SHP77 (cell line): ENCODE data around the gene S100A10.

Experiments
- DNase-seq, 2 experiments: peaks; one replicate each; lab custom pipeline; 2025; lab: John Stamatoyannopoulos, UW

The S100A10 gene

GRCh38 chr1:151961833-151962232, 31.8 kb downstream of the S100A10 start:
- DNase-seq: no peak

GRCh38 chr1:151960780-151961513, 32.7 kb downstream of the S100A10 start:
- DNase-seq: no peak

DNA sequence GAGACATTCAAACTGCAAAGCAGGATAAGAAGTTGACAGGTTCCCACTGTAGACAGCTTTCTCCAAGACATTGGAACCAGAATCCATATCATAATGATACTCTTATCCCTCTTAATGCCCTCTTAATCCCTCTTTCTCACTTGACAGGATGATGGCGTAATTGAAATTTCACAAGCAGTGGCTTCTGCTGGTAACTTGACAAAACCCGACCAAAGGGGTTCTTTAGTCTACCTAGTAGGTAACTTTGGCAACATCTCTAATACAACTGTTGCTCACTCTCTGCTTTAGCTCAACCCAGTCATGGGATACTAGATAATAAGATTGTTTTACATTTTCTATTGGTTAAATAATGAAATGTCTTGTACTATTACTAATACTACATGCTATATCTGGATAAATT, 34.7 kb downstream of the S100A10 start:
- DNase-seq: no peak

- no peak for DNase-seq
Measured at GRCh38 chr1:151956957-151957497, 36.6 kb downstream of the S100A10 start.

DNA sequence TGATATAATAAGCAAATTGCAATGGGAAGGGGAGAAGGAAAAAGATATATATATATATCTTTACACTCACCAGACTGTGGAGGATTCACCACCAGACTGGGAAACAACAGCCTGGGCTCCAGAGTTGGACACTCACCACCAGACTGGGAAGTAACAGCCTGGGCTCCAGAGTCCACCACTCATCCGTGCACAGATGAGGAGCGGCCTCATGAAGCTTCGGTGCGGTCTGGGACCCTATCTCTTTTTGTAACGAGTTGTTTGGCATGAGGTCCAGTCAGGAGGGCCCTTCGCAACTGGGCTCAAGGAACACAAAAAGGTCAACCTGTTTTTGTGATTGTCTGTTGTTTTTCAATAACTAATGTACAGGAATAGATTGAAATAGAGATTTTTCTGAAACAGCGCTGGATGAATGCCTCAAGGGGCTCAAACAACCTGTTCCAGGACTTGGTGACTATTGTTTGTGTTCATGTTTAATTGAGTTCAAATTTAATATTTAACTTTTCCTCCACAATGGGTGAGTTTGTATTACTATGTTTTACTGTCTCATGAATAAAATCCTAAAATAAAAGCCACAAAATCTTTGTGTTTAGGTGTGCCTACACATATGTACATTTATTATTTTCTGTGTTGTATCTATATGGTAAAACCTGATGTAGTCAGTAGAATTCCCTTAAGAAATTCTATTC, 40.1 kb downstream of the S100A10 start:
- DNase-seq: no peak

- no peak for DNase-seq
Measured at GRCh38 chr1:151952811-151953210, 40.8 kb downstream of the S100A10 start.

DNA sequence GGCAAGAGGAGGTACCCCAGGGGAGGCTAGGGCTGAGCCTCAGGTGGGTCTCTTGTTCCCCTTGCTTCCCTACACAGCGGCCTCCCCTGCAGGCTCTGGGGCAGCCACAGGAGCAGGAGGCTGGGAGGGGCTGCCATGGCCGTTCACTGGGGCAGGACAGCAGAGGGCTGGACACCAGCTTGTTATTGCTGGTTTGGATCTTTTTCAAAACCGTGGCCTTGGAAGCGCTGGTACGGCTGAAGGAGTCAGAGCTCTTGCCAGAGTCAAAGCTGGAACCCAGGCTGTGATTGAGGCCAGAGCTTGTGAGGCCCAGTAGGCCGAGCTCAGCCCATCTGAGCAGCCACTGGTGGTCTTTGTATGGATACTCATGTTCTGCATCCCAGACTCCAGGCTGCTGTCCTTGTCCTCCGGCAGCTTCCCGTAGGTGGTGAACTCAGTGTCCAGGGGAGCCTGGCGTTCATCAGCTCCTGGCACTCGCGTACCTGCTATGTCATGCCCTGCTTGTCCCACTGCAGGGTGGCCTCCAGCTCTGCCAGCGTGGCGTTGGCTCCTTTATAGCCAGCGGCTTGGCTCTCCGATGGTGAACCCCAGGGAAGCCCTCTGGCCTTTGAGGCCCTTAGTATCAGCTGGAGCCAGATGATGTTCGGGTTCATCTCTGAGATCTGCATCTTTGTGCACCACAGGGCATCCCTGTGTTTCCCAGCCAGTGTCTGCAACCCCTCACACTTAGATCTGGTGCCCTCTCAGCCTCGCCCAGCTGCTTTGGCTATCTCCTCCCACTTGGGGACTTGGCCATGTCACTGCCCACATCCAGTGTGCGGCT, 44.1 kb downstream of the S100A10 start:
- no peak for DNase-seq

DNA sequence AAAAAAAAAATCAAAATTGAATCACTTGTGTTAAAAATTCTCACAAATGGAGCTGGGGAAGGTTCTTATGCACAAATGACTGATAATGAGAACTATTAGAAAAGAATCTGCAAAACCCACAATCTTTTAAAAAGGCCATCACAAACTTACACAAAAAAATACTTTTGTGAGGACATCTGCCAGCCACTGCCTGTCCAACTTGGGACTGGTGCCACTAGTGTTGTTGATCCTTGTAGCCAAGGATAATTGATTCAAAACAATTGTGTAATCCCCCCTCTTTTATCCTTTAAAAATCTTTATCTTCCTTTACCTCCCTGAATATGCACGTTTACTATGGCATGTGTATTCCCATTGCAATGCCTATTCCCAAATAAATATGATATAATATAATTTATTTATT, 45.2 kb downstream of the S100A10 start:
- DNase-seq: no peak

GRCh38 chr1:151947140-151947539, 46.5 kb downstream of the S100A10 start:
- DNase-seq: no peak

GRCh38 chr1:151945725-151946722, 47.6 kb downstream of the S100A10 start:
- DNase-seq: peak; percentile 81 to 88

DNA sequence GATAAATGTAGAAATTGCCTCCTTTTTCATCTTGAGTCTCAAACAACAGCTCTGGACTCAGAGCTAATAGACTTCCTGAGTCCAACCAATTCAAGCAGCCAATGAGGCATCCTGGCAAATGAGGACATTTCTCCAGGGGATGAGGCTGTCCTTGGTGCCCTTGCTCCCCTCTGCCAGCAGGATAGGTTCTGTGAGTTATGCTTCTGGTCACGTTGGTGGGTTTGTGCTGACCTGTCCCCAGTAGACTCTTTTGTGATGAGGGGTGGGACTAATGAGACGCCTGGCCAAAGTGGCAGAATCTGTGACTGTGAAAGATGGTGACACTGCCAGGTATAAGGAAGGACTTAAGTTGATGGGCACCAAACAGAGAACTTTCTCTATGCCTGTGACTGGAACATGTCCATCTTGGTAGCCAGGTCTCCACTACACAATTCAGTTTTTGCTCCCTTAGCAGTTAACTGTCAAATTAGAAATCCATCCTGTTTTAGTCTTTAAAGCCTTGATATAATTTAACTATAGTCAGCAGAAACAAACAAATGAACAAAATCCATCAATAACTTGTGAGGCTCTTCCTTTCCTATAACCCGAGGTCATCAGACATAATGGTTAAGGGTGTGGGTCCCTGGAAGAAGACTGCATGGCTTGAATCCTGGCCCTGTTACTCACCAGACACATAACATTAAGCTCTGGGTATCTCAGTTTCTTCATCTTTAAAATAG, 48.6 kb downstream of the S100A10 start:
- peak; percentile 9 to 10 for DNase-seq

DNA sequence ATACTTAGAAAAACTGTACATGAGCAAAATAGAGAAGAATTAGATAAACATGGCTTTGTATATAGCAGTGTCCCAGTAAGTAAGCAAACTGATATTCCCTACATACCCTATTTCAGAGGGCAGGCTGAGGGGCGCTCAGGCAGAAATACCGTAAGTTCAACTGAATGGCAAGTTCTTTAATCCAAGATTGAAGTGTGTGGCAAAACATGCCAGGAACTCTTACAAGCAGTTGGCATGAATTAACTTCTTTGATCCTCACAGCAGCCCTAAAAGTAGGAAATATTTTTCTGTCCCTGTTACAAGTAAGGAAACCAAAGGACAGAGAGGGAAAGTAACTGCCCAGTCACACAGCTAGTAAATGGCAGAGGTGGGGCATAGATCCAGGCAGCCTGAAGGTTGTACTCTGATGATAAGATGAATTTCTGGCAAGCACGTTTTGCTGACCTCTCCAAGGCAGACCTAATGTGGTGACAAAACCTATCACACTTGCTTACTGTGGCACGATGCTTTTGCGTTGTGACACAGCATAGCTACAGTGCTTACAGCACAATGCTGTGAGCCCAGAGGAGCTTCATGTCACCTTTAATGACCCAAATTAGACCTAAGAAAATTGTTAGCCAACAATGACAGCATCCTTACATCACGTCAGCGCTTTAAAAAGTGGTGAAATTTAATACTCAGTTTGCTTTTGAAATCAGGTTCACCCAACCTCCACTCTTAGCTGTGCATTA, 49.4 kb downstream of the S100A10 start:
- DNase-seq: no peak

GRCh38 chr1:151943591-151943990, 50.1 kb downstream of the S100A10 start:
- no peak for DNase-seq

GRCh38 chr1:151942882-151943281, 50.8 kb downstream of the S100A10 start:
- no peak for DNase-seq

DNA sequence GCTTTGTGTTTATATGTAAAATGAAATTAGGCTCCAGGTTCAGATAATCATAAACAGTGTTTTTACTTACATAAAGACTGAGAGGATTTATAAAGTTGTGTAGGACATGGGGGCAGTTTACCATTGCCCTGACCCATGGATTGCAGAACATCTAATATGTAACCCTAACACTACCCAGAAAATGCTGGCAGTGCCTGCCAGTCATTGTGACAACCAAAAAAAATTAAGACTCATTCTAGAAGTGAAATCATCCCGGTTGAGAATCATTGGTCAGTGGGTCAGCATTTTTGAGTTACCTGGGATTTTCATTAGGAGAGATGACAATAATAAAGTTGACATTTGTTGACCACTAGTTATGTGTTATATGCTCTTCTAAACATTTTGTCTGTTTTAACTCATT, 53.1 kb downstream of the S100A10 start:
- DNase-seq: no peak

DNA sequence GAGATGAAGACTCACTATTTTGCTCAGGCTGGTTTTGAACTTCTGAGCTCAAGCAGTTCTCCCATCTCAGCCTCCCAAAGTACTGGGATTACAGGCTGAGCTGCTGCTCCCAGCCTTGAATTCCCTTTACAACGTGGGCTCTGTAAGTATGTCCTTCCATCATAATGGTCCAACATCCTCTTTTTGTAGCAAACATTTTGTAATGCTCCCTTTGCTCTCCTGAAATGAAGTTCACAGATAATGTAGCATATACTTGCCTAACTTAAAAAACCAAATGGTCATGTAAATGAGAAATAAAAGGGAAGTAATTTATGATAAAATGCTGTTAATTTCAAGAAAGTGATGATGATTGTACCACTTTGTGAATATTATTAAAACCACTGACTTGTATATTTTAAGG, 53.9 kb downstream of the S100A10 start:
- DNase-seq: no peak

GRCh38 chr1:151939141-151939540, 54.5 kb downstream of the S100A10 start:
- no peak for DNase-seq

- DNase-seq: no peak
Measured at GRCh38 chr1:151936653-151937052, 57.0 kb downstream of the S100A10 start.

DNA sequence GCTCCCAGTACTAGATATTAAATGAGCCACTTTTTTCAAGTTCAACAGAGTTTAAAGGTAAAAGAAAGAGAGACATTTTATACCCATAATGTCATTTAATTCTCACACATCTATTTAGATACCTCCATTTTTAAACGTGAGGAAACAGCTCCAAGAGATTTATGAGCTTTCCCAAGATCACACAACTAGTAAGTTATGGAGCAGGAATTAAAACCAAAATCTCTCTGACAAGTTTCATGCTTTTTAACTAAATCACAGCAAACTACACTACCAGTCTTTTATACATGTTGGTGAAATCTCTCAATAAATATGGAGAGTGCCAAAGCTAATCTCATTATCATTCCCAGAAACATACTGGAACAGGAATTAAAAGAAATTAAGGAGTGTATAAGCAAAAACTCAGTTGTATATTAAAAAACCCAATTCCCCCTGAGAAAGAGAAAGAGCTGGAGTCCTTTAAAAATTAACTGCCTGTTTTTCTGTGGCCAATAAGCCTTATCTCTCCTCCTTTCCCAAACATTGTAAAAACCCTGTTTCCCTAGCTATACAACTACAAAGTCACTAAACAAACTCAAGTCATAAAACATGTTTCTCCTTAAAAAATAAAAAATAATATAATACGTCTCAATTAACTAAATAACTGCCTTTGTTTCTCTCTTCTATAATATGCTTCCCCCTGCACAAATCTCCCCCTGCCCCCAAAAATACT, 57.6 kb downstream of the S100A10 start:
- no peak for DNase-seq
